A549 treated with Mapracorat at 1 μM for 4 hours (cell line): Measurements from ENCODE around the gene ZNF652. TPM values are rescaled to one million over a fixed set of nuclear protein-coding genes. Genes with fewer than 3 reads are reported as not detected.

Experiments
- total RNA-seq: library from RNA; stranded (reverse); fragments of 200-300 nt; extraction: Qiagen RNA extraction; gene quantifications from 5 replicates; pipeline ENCODE4 v1.2.3, GENCODE V29; 2022

ZNF652 gene
- 5.8 to 12.0 TPM (median 7.6 TPM) in 5 replicates for total RNA-seq

DNA sequence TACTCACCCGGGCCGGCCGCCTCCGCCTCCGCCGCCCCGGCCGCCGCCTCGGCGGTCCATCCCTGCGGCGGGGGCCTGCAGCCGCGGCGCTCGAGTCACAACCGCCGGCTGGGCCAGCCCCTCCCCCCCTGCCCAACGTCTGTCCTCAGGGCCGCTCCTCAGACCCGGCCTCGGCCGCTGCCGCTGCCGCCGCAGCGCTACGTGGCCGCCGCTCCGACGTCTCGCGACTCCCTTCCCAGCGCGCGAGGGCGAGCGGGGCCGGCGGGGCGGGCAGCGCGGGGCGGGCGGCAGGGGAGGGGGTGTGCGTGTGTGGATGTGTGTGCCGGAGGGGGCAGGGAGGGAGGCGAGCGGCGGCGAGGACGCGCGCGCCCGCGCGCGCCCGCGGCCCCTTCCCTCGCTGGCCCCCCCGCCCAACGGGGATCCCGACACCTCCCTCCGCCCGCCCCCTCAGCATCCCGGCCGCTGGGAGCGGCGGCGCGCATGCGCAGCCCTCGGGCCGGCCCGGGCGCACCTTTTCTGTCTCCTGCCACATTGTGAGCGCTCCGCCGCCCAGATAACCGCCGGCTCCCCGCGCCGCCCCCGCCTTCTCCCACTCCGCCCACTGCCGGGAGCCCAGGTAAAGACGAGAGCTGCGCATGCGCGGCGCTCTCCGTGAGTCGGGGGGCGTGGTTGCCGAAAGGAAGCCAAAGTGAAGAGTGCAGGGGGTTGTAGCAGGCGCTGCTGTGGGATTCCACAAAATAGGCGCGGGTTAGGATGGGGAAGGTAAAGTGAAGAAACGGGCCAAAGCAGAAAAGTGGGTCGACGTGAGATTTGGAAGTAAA is at the start of gene ZNF652:
ZNF652 (minus strand) TSS at position 349 of the 821 bp plus-strand sequence. CDS start 44,525 bp downstream, outside the sequence.

Other genes with a start within 250 kb of the ZNF652 start
- gene B4GALNT2, start 229.5 kb downstream of the ZNF652 start, total RNA-seq, result 0.32 to 0.57 TPM (median 0.44 TPM) in 5 replicates
- gene GNGT2, start 151.7 kb downstream of the ZNF652 start, total RNA-seq, result 0.43 to 1.1 TPM (median 0.75 TPM) in 5 replicates
- not detected in 5 replicates for gene ABI3, start 151.5 kb downstream of the ZNF652 start, total RNA-seq
- 0.44 to 0.85 TPM (median 0.48 TPM) in 5 replicates for gene PHOSPHO1, start 131.5 kb downstream of the ZNF652 start, total RNA-seq
- 341 to 496 TPM (median 453 TPM) in 5 replicates for gene PHB1, start 52.6 kb upstream of the ZNF652 start, total RNA-seq
- gene NGFR, start 133.0 kb upstream of the ZNF652 start, total RNA-seq, result 0.63 to 0.97 TPM (median 0.81 TPM) in 5 replicates
- gene NXPH3, start 213.6 kb upstream of the ZNF652 start, total RNA-seq, result 0.85 to 1.1 TPM (median 0.90 TPM) in 5 replicates